ENCODE measurements around the gene MPZL3.

MPZL3 gene

DNA sequence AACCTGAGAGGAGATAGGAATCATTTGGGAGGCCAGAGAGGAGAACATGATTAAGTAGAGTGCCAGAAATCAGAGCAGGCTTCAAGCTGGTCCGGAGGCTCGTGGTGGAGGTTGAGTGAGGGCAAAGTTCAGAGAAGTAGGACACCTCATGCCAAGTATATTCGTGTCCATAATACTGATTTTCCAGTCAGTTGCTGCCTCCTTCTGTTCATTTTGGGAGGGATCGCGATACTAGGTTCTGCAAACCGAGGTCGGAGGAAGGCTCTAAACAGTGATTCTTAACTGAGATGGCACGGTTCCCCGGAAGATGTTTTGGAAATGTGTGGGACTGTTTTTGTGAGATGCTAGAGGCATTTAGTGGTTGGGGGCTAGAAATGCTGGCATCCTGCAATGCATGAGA lies 38.8 kb upstream of the MPZL3 start:
- no peak overlapping the region for H3K4me3 ChIP-seq (replicated peaks; ENCODE audit: low read depth, low read length)
- peak; percentile 45 for DNase-seq (ENCODE audit: low read depth)
- TF ChIP-seq, protein P1, sequence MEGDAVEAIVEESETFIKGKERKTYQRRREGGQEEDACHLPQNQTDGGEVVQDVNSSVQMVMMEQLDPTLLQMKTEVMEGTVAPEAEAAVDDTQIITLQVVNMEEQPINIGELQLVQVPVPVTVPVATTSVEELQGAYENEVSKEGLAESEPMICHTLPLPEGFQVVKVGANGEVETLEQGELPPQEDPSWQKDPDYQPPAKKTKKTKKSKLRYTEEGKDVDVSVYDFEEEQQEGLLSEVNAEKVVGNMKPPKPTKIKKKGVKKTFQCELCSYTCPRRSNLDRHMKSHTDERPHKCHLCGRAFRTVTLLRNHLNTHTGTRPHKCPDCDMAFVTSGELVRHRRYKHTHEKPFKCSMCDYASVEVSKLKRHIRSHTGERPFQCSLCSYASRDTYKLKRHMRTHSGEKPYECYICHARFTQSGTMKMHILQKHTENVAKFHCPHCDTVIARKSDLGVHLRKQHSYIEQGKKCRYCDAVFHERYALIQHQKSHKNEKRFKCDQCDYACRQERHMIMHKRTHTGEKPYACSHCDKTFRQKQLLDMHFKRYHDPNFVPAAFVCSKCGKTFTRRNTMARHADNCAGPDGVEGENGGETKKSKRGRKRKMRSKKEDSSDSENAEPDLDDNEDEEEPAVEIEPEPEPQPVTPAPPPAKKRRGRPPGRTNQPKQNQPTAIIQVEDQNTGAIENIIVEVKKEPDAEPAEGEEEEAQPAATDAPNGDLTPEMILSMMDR (IDR thresholded peaks at IDR 0.05; ENCODE audit: low read length, missing control alignments), result peak; percentile 42

- TF ChIP-seq, protein P1 (IDR thresholded peaks at IDR 0.05; ENCODE audit: low read length, missing control alignments), result no peak
- DNase-seq (ENCODE audit: low read depth), result no peak
- H3K4me3 ChIP-seq (replicated peaks; ENCODE audit: low read depth, low read length), result no peak overlapping the region
Measured at GRCh38 chr11:118289401-118289800, 37.2 kb upstream of the MPZL3 start.

- no peak for DNase-seq (ENCODE audit: low read depth)
- no peak overlapping the region for H3K4me3 ChIP-seq (replicated peaks; ENCODE audit: low read depth, low read length)
- TF ChIP-seq, protein P1 (IDR thresholded peaks at IDR 0.05; ENCODE audit: low read length, missing control alignments), result no peak
Measured at GRCh38 chr11:118287006-118287405, 34.8 kb upstream of the MPZL3 start.

- TF ChIP-seq, protein P1 (IDR thresholded peaks at IDR 0.05; ENCODE audit: low read length, missing control alignments), result no peak
- no peak for DNase-seq (ENCODE audit: low read depth)
- no peak overlapping the region for H3K4me3 ChIP-seq (replicated peaks; ENCODE audit: low read depth, low read length)
Measured at GRCh38 chr11:118286545-118286944, 34.4 kb upstream of the MPZL3 start.

DNA sequence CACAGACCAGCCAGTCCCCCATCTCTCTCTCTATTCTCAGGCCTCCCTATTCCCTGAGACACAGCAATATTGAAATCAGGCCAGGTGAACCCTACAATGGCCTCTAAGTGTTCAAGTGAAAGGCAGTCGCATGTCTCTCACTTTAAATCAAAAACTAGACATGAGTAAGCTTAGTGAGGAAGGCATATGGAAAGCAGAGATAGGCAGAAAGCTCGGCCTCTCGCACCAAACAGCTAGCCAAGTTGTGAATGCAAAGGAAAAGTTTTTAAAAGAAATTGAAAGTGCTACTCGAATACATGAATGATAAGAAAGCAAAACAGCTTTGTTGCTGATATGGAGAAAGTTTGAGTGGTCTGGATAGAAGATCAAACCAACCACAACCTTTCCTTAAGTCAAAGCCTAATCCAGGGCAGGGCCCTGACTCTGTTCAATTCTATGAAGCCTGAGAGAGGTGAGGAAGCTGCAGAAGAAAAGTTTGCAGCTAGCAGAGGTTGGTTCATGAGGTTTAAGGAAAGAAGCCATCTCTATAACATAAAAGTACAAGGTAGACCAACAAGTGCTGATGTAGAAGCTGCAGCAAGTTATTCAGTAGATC lies 31.7 kb upstream of the MPZL3 start:
- TF ChIP-seq, protein P1 (IDR thresholded peaks at IDR 0.05; ENCODE audit: low read length, missing control alignments), result no peak
- H3K4me3 ChIP-seq (replicated peaks; ENCODE audit: low read depth, low read length), result no peak overlapping the region
- DNase-seq (ENCODE audit: low read depth), result no peak

DNA sequence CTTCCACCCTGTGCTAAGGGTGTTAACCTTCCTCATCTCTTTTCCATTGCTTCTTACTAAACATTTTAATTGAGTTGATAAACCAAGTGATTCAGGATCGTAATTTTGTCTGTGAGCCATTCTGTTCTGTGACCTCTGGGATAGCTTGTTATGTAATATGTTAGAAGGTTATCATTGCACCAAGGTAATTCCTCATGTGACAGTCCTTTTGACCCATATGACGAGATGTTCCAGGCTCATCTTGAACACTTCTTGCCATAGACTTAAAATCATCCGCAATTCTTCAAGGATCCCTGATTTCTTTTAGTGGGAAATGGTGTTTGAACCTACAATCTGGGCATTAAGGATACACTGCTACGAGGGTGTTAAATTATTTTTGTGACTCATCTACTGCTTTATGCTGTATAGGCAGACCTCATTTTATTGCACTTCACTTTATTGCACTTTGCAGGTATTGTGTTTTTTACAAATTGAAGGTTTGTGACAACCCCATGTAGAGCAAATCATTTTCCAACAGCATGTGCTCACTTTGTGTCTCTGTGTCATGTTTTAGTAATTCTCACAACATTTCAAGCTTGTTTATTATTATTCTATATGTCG lies 31.0 kb upstream of the MPZL3 start:
- no peak overlapping the region for H3K4me3 ChIP-seq (replicated peaks; ENCODE audit: low read depth, low read length)
- TF ChIP-seq, protein P1 (IDR thresholded peaks at IDR 0.05; ENCODE audit: low read length, missing control alignments), result no peak
- DNase-seq (ENCODE audit: low read depth), result no peak

DNA sequence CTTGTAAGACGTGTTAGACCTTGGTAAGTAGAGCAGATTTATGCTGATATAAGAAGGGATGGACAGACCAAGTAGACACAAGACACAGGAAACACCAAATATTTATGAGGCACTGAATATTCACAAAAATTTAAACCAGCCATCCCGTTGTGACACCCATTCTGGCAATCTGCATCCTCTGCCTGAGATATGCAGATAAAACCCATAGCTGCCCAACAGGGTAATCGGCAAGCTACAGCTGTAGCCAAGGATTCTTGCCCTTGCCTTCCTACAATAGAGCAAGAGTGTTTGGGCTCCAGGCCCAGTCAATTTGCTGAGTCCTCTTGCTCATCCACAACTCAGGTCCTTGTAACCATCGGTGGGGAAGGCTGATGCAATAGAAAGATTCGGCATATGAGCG lies 30.4 kb upstream of the MPZL3 start:
- DNase-seq (ENCODE audit: low read depth), result no peak
- TF ChIP-seq, protein P1 (IDR thresholded peaks at IDR 0.05; ENCODE audit: low read length, missing control alignments), result no peak
- no peak overlapping the region for H3K4me3 ChIP-seq (replicated peaks; ENCODE audit: low read depth, low read length)
